Breast epithelium (tissue), 4 donors: ENCODE data around the gene CFAP20DC. TPM values are rescaled to one million over a fixed set of nuclear protein-coding genes. Genes with fewer than 3 reads are reported as not detected.

Experiments
- DNase-seq, 2 donors: peaks; one replicate each; pipeline ENCODE4 v3.0.0-alpha.2; 2019; ENCODE audit warnings: low spot score in 2 of 2
- H3K27ac ChIP-seq, 2 donors: fragments of 200-600 bp; sonication (generic) in 1 of 2; one replicate each; pipeline ENCODE4 v1.5.1; 2016 to 2019; ENCODE audit warnings: mild to moderate bottlenecking in 1 of 2
- H3K27me3 ChIP-seq, 2 donors: fragments of 200-600 bp; sonication (generic) in 1 of 2; one replicate each; pipeline versions ENCODE4 v1.5.1 to v1.6.0; 2017 to 2019; ENCODE audit warnings: control low read depth in 1 of 2, mild to moderate bottlenecking in 1 of 2
- H3K36me3 ChIP-seq: fragments of 200-600 bp; one replicate; pipeline ENCODE4 v1.5.1; 2019
- H3K4me1 ChIP-seq, 2 donors: fragments of 200-600 bp; sonication (generic); one replicate each; pipeline ENCODE4 v1.5.1; 2016 to 2019; ENCODE audit warnings: control low read depth in 1 of 2
- H3K4me3 ChIP-seq, 3 donors: fragments of 200-600 bp; sonication (generic); 1 replicate in 2 of 3; 2 replicates in 1 of 3; pipeline ENCODE4 v1.5.1; 2016 to 2019; ENCODE audit warnings: mild to moderate bottlenecking in 3 of 3, moderate library complexity in 2 of 3
- H3K9me3 ChIP-seq, 2 donors: fragments of 200-600 bp; sonication (generic) in 1 of 2; one replicate each; pipeline ENCODE4 v1.5.1; 2016 to 2019; ENCODE audit warnings: control low read depth in 1 of 2
- CTCF ChIP-seq, 3 donors: fragments of 450-650 bp; IDR thresholded peaks; one replicate each; pipeline ENCODE4 v1.5.1; 2016 to 2017; ENCODE audit warnings: antibody characterized with exemption in 3 of 3, mild to moderate bottlenecking in 3 of 3, moderate library complexity in 3 of 3
- POLR2A ChIP-seq: fragments of 450-650 bp; IDR thresholded peaks from one replicate; pipeline ENCODE4 v1.6.1; 2016; ENCODE audit warnings: antibody characterized with exemption, mild to moderate bottlenecking, moderate library complexity
- POLR2AphosphoS5 ChIP-seq, 3 donors: sonication (generic); formaldehyde crosslinking; IDR thresholded peaks; one replicate each; pipeline ENCODE4 v1.6.1; 2017; ENCODE audit warnings: antibody characterized with exemption in 3 of 3
- intact Hi-C: fragments of 100-400 bp; cut with DNase I; formaldehyde crosslinking; loops from one replicate; pipeline ENCODE4 v1.15.1; 2023; ENCODE audit warnings: low total_unique reads
- total RNA-seq, 3 donors: library from RNA; depleted of rRNA; stranded (reverse); fragments of >200 nt; gene quantifications; one replicate each; pipeline ENCODE4 v1.1.0, GENCODE V29; 2016

CFAP20DC gene
- total RNA-seq, 3 donors from 2014 or later: 0.44 to 3.3 (median 2.4) TPM

DNA sequence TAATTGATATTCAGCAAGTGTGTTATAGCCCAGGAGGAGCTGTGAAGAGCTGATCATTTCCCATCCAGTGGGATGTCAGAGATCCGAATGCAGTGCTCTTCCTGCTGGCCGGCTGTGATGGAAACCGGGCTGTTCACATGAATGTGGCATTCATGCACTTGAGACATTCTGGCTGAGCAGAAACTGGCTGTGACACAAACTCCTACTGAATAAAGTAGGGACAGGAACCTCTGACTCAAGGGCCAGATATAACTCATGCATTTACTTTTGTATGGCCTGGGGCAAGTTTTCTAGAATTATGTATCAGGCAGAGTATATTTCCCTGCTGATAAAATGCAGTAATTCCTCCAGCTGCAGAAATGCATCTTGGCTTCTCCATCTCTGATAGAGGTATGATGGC lies 299.9 kb downstream of the CFAP20DC start:
- H3K36me3 ChIP-seq: no peaks in the 10 kb centered on the region
- DNase-seq: no peak
- H3K27me3 ChIP-seq: no peaks in the 10 kb centered on the region
- no peak overlapping the region for H3K4me3 ChIP-seq
- no peaks in the 10 kb centered on the region for H3K4me1 ChIP-seq
- no peak overlapping the region for H3K27ac ChIP-seq
- intact Hi-C loops: no loop called here
- no peaks in the 10 kb centered on the region for H3K9me3 ChIP-seq
- no peak for TF ChIP-seq CTCF (IDR thresholded peaks at IDR 0.05)
- no peak for TF ChIP-seq POLR2A
- TF ChIP-seq POLR2AphosphoS5 (IDR thresholded peaks at IDR 0.05): no peak

- Histone ChIP-seq H3K4me3 (no peak overlapping the region), H3K27ac (no peak overlapping the region), H3K27me3 (no peaks in the 10 kb centered on the region), H3K4me1 (no peaks in the 10 kb centered on the region), H3K9me3 (no peaks in the 10 kb centered on the region), H3K36me3 (no peaks in the 10 kb centered on the region)
- intact Hi-C loops: no loop called here
- no peak for DNase-seq
- TF ChIP-seq POLR2AphosphoS5 (IDR thresholded peaks at IDR 0.05) (no peak), CTCF (IDR thresholded peaks at IDR 0.05) (no peak), POLR2A (no peak)
These were observed 301.8 kb downstream of the CFAP20DC start for GRCh38 chr3:58748024-58748423.

GRCh38 chr3:58746758-58747157 lies 303.1 kb downstream of the CFAP20DC start:
- Histone ChIP-seq H3K9me3 (no peaks in the 10 kb centered on the region), H3K4me1 (no peaks in the 10 kb centered on the region), H3K36me3 (no peaks in the 10 kb centered on the region), H3K4me3 (no peak overlapping the region), H3K27me3 (no peaks in the 10 kb centered on the region), H3K27ac (no peak overlapping the region)
- no peak for DNase-seq
- intact Hi-C loops: no loop called here
- TF ChIP-seq POLR2A (no peak), POLR2AphosphoS5 (IDR thresholded peaks at IDR 0.05) (no peak), CTCF (IDR thresholded peaks at IDR 0.05) (no peak)

DNA sequence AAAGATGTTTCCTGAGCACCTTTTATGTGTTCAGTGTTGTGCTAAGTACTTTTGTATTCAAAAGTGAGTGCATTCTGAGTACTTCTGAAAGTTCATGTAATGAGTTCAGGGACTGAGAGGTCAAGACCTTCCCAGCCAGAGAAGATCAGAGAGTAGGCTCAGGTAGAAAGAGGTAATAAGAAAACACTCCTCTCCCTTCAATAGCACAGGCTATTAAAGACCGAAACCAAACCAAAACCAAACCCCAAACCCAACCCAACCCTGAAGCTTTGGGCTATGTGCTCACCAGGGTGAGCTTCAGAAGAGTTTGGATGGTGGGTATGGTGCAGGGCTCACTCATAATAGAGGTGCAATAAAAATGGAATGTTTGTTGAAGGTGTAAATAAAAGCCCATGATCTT lies 306.5 kb downstream of the CFAP20DC start:
- Histone ChIP-seq H3K27me3 (no peaks in the 10 kb centered on the region), H3K9me3 (no peaks in the 10 kb centered on the region), H3K27ac (no peak overlapping the region), H3K4me3 (no peak overlapping the region), H3K36me3 (no peaks in the 10 kb centered on the region), H3K4me1 (no peaks in the 10 kb centered on the region)
- intact Hi-C loops: no loop called here
- no peak for DNase-seq
- no peak for TF ChIP-seq POLR2AphosphoS5 (IDR thresholded peaks at IDR 0.05)
- no peak for TF ChIP-seq POLR2A
- no peak for TF ChIP-seq CTCF (IDR thresholded peaks at IDR 0.05)

- Histone ChIP-seq H3K4me3 (no peak overlapping the region), H3K4me1 (no peaks in the 10 kb centered on the region), H3K27ac (no peak overlapping the region), H3K9me3 (no peaks in the 10 kb centered on the region), H3K27me3 (no peaks in the 10 kb centered on the region), H3K36me3 (no peaks in the 10 kb centered on the region)
- no peak for TF ChIP-seq POLR2A
- no peak for TF ChIP-seq POLR2AphosphoS5 (IDR thresholded peaks at IDR 0.05)
- no peak for TF ChIP-seq CTCF (IDR thresholded peaks at IDR 0.05)
- no peak for DNase-seq
- intact Hi-C loops: no loop called here
These were observed 307.6 kb downstream of the CFAP20DC start for GRCh38 chr3:58742239-58742638.
